Peyer's patch (tissue), 4 donors: ENCODE measurements around the gene EFEMP1. TPM values are rescaled to one million over a fixed set of nuclear protein-coding genes. Genes with fewer than 3 reads are reported as not detected.

ENCODE experiments used
- DNase-seq, 3 donors: peaks; one replicate each; pipeline ENCODE4 v3.0.0-alpha.2; 2017 to 2019
- H3K27ac ChIP-seq, 4 donors: fragments of 200-600 bp; sonication (generic); one replicate each; pipeline ENCODE4 v1.5.1; 2016 to 2019
- H3K27me3 ChIP-seq, 2 donors: fragments of 200-600 bp; sonication (generic); one replicate each; pipeline ENCODE4 v1.5.1; 2019
- H3K36me3 ChIP-seq, 3 donors: fragments of 200-600 bp; sonication (generic); one replicate each; pipeline ENCODE4 v1.5.1; 2016 to 2019
- H3K4me1 ChIP-seq, 4 donors: fragments of 200-600 bp; sonication (generic); one replicate each; pipeline ENCODE4 v1.5.1; 2016 to 2019
- H3K4me3 ChIP-seq, 4 donors: fragments of 200-600 bp; sonication (generic); 1 replicate in 3 of 4; 2 replicates in 1 of 4; pipeline ENCODE4 v1.5.1; 2016 to 2019; ENCODE audit warnings: mild to moderate bottlenecking in 1 of 4
- H3K9me3 ChIP-seq, 4 donors: fragments of 200-600 bp; sonication (generic); one replicate each; pipeline ENCODE4 v1.5.1; 2016 to 2019; ENCODE audit warnings: mild to moderate bottlenecking in 1 of 4
- CTCF ChIP-seq, 6 experiments: fragments of 450-650 bp in 4 of 6; fragments of 200-600 bp in 2 of 6; sonication (generic) in 1 of 6; IDR thresholded peaks; one replicate each; pipeline ENCODE4 v1.5.1; 2017 to 2019; ENCODE audit warnings: antibody characterized with exemption in 6 of 6, mild to moderate bottlenecking in 3 of 6, moderate library complexity in 1 of 6
- POLR2A ChIP-seq, 2 donors: fragments of 450-650 bp; IDR thresholded peaks; one replicate each; pipeline ENCODE4 v1.5.1; 2017; ENCODE audit warnings: antibody characterized with exemption in 2 of 2, mild to moderate bottlenecking in 2 of 2, moderate library complexity in 2 of 2
- total RNA-seq, 4 donors: library from RNA; depleted of rRNA; stranded (reverse); fragments of >200 nt; gene quantifications; one replicate each; pipeline ENCODE4 v1.1.0, GENCODE V29; 2016

The EFEMP1 gene
- total RNA-seq, 4 donors from 2014 or later: 16.3 to 44.4 (median 26.6) TPM

GRCh38 chr2:55916473-55917049 lies 7.0 kb downstream of the EFEMP1 start:
- H3K36me3 ChIP-seq: no peaks in the 10 kb centered on the region
- no peak overlapping the region for H3K27ac ChIP-seq
- no peaks in the 10 kb centered on the region for H3K9me3 ChIP-seq
- H3K27me3 ChIP-seq: no peaks in the 10 kb centered on the region
- TF ChIP-seq CTCF (IDR thresholded peaks at IDR 0.05) (no peak), POLR2A (IDR thresholded peaks at IDR 0.05) (no peak)
- no peak for DNase-seq
- H3K4me3 ChIP-seq: no peak overlapping the region
- H3K4me1 ChIP-seq: no peaks in the 10 kb centered on the region

- Histone ChIP-seq H3K9me3 (no peaks in the 10 kb centered on the region), H3K36me3 (no peaks in the 10 kb centered on the region), H3K4me1 (no peaks in the 10 kb centered on the region), H3K4me3 (no peak overlapping the region), H3K27ac (no peak overlapping the region), H3K27me3 (no peaks in the 10 kb centered on the region)
- TF ChIP-seq POLR2A (IDR thresholded peaks at IDR 0.05) (no peak), CTCF (IDR thresholded peaks at IDR 0.05) (no peak)
- no peak for DNase-seq
Observed at GRCh38 chr2:55914786-55915185, 8.8 kb downstream of the EFEMP1 start.

DNA sequence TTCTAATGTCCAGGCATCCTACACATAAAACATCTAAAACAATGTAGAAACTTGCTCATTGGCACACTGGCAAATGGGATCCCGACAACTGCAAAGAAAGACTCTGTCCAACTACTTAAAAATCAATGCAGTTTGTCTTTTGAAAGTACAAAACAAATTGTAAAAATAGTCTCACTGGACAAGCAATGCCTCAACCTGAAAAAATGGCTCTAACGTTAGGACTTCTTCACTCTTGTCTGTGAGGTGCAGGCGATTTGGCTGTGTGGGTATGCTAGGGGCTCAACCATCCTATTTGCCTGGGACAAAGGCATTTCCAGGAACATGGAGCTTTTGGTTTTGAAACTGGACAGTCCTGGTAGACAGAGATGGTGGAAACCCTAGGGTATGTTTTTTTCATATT lies 10.7 kb downstream of the EFEMP1 start:
- Histone ChIP-seq H3K36me3 (no peaks in the 10 kb centered on the region), H3K4me1 (no peaks in the 10 kb centered on the region), H3K27ac (no peak overlapping the region), H3K27me3 (no peaks in the 10 kb centered on the region), H3K9me3 (no peaks in the 10 kb centered on the region), H3K4me3 (no peak overlapping the region)
- TF ChIP-seq CTCF (IDR thresholded peaks at IDR 0.05): no peak
- no peak for TF ChIP-seq POLR2A (IDR thresholded peaks at IDR 0.05)
- DNase-seq: no peak

GRCh38 chr2:55910077-55910476 lies 13.5 kb downstream of the EFEMP1 start:
- no peak for DNase-seq
- Histone ChIP-seq H3K4me3 (no peak overlapping the region), H3K9me3 (no peaks in the 10 kb centered on the region), H3K36me3 (no peaks in the 10 kb centered on the region), H3K27ac (no peak overlapping the region), H3K4me1 (no peaks in the 10 kb centered on the region), H3K27me3 (no peaks in the 10 kb centered on the region)
- no peak for TF ChIP-seq CTCF (IDR thresholded peaks at IDR 0.05)
- no peak for TF ChIP-seq POLR2A (IDR thresholded peaks at IDR 0.05)

DNA sequence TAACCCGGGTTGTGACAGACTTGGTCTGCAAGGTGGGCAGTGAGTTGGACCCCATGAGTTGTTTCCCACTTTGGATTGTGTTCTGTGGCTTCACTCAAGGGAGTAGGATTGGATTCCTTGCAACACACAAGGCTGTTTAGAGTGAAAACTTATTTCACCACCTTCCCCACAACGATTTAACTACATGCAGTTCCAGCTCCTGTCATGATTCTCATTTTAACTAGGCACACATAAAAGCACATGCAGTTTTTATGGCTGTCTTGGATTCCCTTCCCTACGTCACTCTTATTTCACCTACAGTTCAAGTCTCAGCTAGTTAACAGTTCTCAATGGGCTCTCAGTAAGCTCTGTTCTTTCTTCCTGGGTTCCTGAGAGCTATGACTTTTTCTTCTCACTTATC lies 15.9 kb downstream of the EFEMP1 start:
- no peak for TF ChIP-seq POLR2A (IDR thresholded peaks at IDR 0.05)
- no peak for TF ChIP-seq CTCF (IDR thresholded peaks at IDR 0.05)
- Histone ChIP-seq H3K36me3 (no peaks in the 10 kb centered on the region), H3K4me3 (no peak overlapping the region), H3K27me3 (no peaks in the 10 kb centered on the region), H3K9me3 (no peaks in the 10 kb centered on the region), H3K27ac (no peak overlapping the region), H3K4me1 (no peaks in the 10 kb centered on the region)
- no peak for DNase-seq

- H3K27ac ChIP-seq: no peak overlapping the region
- no peak overlapping the region for H3K4me3 ChIP-seq
- TF ChIP-seq CTCF (IDR thresholded peaks at IDR 0.05) (no peak), POLR2A (IDR thresholded peaks at IDR 0.05) (no peak)
- no peaks in the 10 kb centered on the region for H3K36me3 ChIP-seq
- H3K27me3 ChIP-seq: no peaks in the 10 kb centered on the region
- H3K4me1 ChIP-seq: no peaks in the 10 kb centered on the region
- H3K9me3 ChIP-seq: no peaks in the 10 kb centered on the region
- DNase-seq: no peak
Observed at GRCh38 chr2:55906993-55907392, 16.6 kb downstream of the EFEMP1 start.
